Hypothalamus (tissue), 51 donors: ENCODE measurements around the gene ATG2B.

ENCODE experiments used
- DNase-seq, 51 donors: peaks; one replicate each; lab custom pipeline; 2025; lab: John Stamatoyannopoulos, UW

Gene ATG2B

GRCh38 chr14:96272777-96273473 lies 90.2 kb downstream of the ATG2B start:
- DNase-seq, result no peak

- DNase-seq, result no peak
These were observed 91.7 kb downstream of the ATG2B start for GRCh38 chr14:96271421-96271762.

GRCh38 chr14:96270565-96271420 lies 92.3 kb downstream of the ATG2B start:
- DNase-seq, result no peak

GRCh38 chr14:96269359-96269710 lies 93.8 kb downstream of the ATG2B start:
- DNase-seq, result no peak

- no peak for DNase-seq
These were observed 94.4 kb downstream of the ATG2B start for GRCh38 chr14:96268431-96269358.

- no peak for DNase-seq
These were observed 95.2 kb downstream of the ATG2B start for GRCh38 chr14:96267916-96268315.

- DNase-seq, result no peak
These were observed 95.8 kb downstream of the ATG2B start for GRCh38 chr14:96267336-96267735.

GRCh38 chr14:96265383-96266095 lies 97.6 kb downstream of the ATG2B start:
- DNase-seq, result no peak

- no peak for DNase-seq
These were observed 98.3 kb downstream of the ATG2B start for GRCh38 chr14:96264853-96265252.

GRCh38 chr14:96264200-96264553 lies 99.0 kb downstream of the ATG2B start:
- no peak for DNase-seq

GRCh38 chr14:96263347-96264199 lies 99.6 kb downstream of the ATG2B start:
- DNase-seq, result no peak

GRCh38 chr14:96261772-96262655 lies 101.1 kb downstream of the ATG2B start:
- no peak for DNase-seq

GRCh38 chr14:96261053-96261452 lies 102.1 kb downstream of the ATG2B start:
- no peak for DNase-seq

GRCh38 chr14:96260341-96260821 lies 102.8 kb downstream of the ATG2B start:
- DNase-seq, result no peak

- DNase-seq, result no peak
These were observed 105.2 kb downstream of the ATG2B start for GRCh38 chr14:96257900-96258299.

- DNase-seq, result no peak
These were observed 106.1 kb downstream of the ATG2B start for GRCh38 chr14:96257056-96257455.

- no peak for DNase-seq
These were observed 106.7 kb downstream of the ATG2B start for GRCh38 chr14:96256407-96256806.
